Measurements from ENCODE around the gene NUDT9.
"Not testable (repeated sequence)": the region's sequence is repeated elsewhere in the genome, so short reads cannot be mapped to it uniquely, and the experiment has no call there.

NUDT9 gene

DNA sequence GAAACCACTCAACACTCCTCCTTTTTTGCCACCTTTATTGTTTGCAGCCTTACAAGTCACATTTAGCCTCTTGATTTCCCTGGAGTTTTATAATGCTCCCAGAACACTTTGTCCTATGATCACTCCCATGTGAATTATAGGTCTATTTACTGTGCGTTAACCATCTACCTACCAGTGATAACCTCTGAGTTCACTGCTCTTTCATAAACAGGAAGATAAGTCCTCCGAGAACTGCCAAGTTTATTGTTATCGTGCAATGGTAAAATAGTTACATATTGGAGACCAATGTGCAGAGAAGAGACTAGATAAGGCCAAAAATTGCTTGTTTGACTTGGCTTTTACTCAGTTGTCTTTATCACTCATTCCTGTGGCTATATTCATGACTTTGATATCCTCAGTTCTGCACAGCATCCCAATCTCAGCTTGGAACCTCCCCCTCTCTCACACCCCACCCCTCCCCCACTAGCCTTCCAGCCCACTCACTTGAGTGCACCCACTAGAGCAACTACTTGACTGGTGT, 12.9 kb upstream of the NUDT9 start:
- no peak for DNase-seq

DNA sequence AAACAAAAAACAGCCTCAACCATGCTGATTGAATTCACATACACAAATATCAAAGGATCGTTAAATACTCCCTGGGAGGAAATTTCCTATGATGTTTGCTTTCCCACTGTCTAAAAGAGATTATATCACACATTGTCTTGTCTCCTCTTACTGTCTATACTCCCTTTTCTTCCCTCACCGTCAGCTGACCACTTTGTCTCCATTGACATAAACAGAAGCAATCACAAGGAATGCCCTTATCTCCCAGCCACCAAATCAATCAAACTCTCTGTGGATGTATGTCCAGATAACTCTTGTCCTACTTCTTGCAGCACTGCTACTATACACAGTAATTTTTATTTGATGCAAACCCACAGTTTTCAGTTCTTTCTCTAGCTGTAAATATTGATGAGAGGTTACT, 12.2 kb upstream of the NUDT9 start:
- no peak for DNase-seq

- DNase-seq = no peak
Measured at GRCh38 chr4:87410679-87411078, 11.7 kb upstream of the NUDT9 start.

DNA sequence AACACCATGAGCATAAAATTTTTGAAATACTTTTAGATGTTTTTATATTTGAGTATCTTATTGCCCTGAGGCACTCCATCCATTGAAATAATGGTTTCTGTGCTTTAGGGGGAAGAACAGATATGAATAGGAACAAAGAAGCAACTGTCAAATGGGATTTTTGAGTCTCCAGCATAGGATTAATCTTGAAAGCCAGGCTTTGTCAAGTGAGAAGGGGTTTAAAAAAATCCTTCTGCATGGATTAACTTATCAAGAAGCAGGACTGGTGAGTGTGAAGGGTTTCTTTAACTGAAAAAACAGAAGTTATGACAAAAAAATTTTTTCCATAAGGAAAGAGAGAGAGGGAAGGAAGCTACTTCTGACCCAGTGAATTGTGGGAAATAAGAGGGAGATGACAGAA, 7.6 kb upstream of the NUDT9 start:
- DNase-seq = no peak

DNA sequence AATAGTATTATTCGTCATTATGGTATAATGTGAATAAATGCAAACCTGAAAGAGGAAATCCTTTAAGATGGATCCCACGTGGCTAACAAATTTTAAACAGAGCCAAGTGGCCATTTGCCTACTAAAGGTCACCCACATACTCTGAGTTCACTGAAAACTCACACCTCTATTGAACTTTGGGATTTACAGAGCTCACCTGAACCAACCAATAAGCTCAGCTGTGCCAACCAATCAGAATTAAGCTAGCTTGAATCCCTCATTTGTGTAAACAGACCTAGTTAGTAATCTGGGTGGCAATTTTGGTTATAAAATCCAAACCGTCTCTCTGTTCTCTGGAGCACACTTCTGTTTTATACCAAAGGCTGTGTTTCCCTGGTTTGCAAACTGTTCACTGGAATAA, 5.4 kb upstream of the NUDT9 start:
- DNase-seq = no peak

DNA sequence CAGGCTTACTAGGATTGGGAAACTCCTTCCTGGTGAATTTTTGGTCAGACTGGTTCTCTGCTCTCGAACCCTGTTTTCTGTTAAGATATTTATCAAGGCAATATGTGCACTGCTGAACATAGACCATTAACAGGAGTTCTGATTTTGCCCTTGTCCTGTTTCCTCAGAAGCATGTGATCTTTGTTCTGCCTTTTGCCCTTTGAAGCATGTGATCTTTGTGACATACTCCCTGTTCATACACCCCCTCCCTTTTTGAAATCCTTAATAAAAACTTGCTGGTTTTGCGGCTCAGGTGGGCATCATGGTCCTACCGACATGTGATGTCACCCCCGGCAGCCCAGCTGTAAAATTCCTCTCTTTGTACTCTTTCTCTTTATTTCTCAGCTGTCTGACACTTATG, 4.0 kb upstream of the NUDT9 start:
- not testable (repeated sequence) for DNase-seq

DNA sequence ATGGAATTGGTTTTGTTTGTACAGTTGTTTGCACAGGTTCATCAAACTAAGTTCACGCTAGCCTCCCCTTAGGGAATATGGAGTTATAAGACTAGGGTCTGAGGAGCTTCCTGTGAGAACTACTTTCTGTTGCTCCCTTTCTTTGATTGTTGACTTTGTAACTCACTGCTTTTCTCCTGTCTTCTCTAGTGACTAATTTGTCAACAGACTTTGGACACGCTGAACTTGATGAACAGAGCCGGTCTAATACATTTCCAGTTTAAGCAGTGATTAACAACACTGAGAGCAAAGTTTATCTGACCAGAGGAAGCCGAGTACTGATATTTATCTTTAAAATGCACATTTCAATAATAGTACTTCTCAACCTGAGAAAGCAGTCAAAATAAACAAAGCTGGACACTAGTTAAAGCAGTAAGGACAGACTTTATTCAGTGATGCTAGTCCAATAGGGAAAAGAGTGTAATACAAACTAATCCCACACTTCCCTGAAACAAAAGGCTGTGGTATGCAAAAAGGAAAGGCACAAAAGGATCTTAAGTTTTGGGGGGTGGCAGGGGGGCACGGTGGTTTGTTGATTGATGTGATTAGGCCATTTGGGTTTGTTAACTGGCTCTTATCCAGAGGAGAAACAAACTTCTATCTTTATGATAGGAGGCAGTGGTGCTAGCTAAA, 2.7 kb upstream of the NUDT9 start:
- no peak for DNase-seq

DNA sequence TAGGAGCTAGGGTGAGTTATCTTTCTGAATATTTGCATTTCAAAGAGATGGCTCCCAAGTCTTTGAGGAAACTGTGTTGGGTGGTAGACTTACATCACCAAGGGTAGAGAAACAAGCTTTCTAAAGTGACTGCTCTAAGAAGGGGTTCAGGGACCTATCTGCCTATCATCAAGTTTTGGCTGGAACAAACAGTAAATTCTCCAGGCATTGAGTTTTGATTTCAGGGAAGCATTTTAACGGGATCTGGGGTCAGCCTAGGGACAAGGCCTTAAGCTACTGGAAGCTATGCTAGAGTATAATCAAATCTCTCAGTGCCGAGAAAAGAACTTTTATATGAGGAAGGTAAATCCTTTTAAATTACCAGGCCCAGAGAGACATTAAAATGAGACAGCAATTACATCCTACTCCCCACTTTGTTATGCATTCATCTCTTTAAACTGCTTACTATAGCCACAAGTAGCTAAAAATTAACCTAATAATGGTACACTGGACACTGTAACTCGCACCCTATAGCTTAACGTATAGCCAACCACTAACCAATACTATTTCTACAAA, 2.0 kb upstream of the NUDT9 start:
- DNase-seq = no peak

DNA sequence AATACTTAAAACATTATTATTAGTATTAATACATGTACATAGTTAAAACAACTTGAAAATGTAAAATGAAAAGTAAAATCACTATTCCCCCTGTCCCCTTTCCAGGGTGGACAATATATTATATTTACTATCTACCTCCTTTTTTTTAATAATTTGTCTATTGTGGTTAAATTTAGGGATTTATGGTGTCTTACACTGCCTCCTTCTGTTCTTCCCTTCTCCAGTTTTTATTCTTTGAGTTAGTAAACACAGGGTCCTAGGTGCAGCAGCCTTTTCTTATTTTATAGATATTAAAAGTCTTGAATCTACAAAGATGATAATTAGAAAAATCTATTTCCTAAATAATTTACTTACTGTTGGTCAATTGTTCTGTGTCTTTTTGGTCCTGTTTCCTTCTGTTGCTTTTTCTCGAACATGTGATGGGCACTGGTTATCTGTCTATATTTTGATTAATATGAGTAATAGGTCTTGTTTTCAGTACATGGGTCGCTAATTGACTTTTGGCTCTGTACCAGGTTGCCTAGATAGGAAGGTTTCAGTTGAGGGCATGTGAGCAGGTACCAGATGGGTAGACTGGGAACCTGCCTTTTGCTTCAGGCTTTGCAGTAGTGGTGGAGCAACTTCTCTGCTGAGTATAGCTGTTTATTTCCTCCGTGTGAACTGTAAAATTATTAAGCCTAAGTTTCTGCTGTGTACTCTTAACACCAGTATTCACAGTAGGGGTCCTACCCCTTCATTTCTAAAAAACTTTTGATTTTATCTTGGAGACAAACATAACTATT, 1.1 kb downstream of the NUDT9 start:
- peak; percentile 29 to 43 for DNase-seq

GRCh38 chr4:87424099-87424543, 1.7 kb downstream of the NUDT9 start:
- DNase-seq = peak in 1 of 2 experiments; percentile 29

- DNase-seq = no peak
Measured at GRCh38 chr4:87425711-87426110, 3.3 kb downstream of the NUDT9 start.

GRCh38 chr4:87426865-87427517, 4.6 kb downstream of the NUDT9 start:
- DNase-seq = no peak

DNA sequence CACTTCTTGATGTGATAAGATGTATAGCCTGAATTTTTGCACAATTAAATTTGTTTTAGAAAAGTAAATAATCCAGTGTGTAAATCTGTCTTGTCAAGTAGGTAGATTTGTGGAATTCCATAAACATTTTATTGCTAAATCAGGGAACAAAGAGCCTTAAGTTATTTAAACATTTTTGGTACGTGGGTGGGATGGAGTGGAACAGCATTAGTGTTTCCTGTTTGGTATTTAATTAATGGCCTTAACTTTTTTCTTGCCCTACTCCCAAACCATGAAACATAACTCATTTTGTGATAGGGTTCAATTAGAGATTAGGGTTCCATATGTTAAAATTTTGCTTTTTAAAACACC, 5.1 kb downstream of the NUDT9 start:
- no peak for DNase-seq

GRCh38 chr4:87428979-87429378, 6.6 kb downstream of the NUDT9 start:
- no peak for DNase-seq

DNA sequence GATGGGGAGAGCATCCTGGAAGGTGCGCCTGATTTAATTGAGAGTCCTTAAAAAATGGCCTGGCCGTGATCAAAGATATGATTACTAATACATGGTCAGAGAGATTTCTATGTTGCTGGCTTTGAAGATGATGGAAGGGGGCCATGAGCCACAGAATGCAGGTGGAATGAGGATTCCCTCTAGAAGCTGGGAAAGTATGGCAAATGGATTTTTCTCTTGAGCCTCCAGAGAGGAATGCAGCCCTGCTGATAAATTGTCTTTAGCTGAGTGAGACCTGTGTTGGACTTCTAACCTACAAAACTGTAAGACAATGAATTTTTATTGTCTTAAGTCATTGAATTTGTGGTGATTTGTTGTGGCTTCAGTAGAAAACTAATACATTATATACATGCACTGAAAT, 7.7 kb downstream of the NUDT9 start:
- DNase-seq = no peak

- DNase-seq = no peak
Measured at GRCh38 chr4:87433342-87433741, 11.0 kb downstream of the NUDT9 start.

DNA sequence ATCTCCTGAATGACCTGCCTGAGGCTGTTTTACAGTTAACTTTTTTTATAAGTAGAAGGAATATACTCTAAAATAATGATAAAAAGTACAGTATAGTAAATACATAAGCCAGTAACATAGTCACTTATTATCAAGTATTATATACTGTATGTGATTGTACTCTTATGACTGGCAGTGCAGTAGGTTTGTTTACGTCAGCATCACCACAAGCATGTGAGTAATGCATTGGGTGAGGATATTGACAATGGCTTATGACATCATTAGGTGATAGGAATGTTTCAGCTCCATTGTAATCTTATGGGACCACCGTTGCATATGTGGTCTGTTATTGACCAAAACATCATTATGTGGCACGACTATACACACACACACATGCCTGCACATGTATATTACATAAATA, 20.5 kb downstream of the NUDT9 start:
- DNase-seq = no peak

- no peak for DNase-seq
Measured at GRCh38 chr4:87444741-87445140, 22.4 kb downstream of the NUDT9 start.

DNA sequence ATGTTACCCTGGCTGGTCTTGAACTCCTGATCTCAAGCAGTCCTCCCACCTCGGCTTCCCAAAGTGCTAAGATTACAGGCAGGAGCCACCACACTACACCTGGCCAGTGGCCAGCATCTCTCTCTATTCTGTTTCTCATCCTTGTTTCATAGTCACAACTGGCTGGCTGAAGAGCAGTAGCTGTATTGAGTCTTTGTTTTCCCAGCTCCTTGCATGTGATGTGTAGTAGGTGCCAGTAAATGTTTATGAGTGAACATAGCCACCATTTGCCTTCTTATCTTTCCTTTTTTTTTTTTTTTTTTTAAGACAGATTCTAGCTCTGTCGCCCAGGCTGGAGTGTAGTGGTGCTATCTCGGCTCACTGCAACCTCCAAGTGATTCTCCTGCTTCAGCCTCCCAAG, 23.6 kb downstream of the NUDT9 start:
- no peak for DNase-seq

DNA sequence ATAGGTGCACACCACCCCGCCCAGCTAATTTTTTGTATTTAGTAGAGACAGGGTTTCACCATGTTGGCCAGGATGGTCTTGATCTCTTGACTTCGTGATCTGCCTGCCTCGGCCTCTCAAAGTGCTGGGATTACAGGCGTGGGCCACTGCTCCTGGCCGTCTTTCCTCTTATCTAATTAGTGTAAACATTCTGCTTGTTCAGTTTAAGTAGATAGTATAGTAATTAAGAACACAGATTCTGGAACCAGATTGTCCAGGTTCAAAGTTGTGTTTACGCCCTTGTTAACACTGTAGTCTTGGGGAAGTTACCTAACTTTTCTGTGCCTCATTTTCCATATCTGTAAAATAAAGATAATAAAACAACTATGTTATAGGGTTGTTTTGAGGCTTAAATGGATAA, 24.0 kb downstream of the NUDT9 start:
- not testable (repeated sequence) for DNase-seq

DNA sequence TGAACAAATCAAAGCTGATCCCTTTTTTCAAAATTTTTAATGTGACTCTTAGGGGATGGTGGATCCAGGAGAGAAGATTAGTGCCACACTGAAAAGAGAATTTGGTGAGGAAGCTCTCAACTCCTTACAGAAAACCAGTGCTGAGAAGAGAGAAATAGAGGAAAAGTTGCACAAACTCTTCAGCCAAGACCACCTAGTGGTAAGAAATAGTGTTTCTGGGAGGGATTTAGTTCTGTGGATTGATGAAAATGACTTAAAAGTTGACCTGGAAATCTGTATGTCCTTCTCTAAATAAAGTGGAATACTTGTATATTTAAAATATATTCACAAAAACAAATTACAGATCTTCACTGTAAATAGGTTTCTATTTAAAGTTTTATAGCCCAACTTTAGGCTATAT, 29.2 kb downstream of the NUDT9 start:
- peak in 1 of 2 experiments; percentile 36 for DNase-seq

- DNase-seq = no peak
Measured at GRCh38 chr4:87458913-87459312, 36.5 kb downstream of the NUDT9 start.

DNA sequence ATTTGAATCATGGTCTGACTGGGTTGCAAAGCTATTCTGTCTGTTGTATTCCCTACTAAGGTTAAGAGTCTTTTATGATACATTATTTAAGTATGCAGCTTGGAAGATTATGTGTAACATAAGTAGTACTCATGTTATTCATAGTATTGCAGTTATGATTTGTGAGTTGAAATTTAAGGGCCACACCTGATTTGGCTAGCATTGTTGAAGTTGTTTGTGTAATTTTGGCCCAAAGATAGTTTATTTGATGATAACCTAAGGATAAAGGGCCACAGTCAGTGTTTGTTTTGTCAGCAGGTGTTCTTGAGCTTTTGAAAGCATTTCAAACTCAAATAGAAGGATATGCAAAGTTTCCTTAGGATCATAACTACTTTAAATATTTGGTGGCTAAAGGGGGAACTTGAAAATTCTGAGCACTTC, 38.9 kb downstream of the NUDT9 start:
- no peak for DNase-seq

DNA sequence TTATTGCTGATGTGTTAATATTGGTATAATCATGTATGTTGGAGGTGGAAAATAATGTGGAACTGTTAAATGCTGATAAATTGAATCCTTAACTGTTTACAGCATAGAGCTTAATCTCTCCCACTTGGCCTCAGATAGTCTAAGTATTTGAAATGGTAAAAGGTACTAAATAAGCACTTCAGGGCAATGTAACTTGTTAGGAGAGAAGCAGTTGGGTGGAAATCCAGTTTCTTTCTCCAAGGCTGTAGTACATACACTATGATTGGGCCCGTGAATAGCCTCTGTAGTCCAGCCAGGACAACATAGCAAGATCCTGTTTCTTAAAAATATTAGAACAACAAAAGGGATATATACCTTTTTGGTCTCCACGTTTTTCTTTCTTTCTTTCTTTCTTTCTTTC, 39.7 kb downstream of the NUDT9 start:
- DNase-seq = no peak

Measured in Kasumi-1 (cell line).